Epidermal melanocyte (primary cell): ENCODE measurements around the gene PDE4B.

Experiments used
- DNase-seq: peaks from one replicate; pipeline ENCODE4 v3.0.0; 2011; ENCODE audit warnings: low spot score; ENCODE audit not compliant: insufficient read length

Gene PDE4B

DNA sequence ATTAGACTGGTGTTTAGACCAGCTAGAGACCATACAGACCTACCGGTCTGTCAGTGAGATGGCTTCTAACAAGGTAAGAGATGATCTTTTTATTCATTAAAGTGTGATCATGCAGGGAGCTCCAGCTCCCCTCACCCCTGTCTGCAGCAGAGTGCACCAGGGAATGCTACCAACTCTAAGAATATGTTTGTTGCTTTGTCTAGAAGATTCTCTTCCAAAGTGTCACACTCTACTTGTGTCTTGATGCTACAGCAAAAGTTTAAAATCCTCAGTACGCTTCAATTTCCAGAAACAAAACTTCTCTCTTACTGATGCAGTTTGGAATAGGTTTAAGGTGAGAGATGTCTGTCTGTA, 539.8 kb downstream of the PDE4B start:
- no peak for DNase-seq

DNA sequence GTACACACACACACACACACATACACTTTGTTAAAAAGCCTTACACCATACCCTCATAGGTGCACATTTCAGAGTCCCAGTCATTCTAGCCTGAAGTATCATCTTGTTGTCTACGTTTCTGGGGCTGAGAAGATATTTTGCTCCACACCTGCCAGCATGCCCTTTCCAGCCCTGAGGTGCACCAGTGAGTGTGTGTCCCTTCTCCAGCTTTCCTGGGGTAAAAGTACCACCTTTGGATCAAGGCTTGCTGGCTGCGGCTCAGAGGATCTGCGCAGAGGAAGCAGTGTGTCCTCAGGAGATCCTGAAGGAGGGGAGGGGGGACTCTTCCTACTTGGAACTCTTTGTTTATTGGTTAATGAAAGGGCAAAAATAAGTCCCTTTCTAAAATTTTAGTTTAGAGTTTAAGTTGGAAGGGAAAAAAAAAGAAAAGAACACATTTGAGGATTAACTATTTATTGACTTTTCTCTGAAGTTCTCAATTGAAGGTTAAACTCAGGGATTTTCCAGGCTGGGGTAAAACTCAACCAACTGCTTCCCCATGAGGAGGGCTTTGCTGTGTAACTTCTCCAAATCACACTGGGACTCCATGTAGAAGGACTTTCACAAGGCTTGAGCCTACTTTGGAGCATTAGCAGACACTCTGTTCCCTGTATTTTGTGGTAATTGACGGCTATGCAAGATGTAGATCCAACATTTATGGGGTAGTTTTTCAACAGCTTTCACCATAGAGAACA, 540.9 kb downstream of the PDE4B start:
- no peak for DNase-seq

DNA sequence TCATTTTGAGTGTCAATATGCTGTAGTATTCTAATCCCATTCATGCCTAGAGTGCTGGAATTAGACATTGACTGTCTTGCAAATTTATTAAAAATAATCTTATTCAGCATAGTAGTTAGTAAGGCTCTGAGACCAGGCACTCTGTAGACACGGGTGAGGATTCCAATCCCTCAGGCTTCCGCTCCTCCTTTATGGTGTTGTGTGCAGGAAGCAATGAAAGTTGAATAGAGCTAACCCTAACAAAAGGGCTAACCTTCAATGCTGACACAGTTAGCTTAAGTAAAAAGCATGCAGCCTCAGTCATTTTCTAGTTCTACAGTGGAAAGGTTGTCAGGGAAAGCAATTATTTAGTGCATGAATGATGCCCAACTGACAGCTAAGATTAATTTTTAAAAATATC, 541.6 kb downstream of the PDE4B start:
- no peak for DNase-seq

GRCh38 chr1:66335125-66335524, 542.4 kb downstream of the PDE4B start:
- no peak for DNase-seq

GRCh38 chr1:66335859-66336640, 543.4 kb downstream of the PDE4B start:
- DNase-seq, result no peak

DNA sequence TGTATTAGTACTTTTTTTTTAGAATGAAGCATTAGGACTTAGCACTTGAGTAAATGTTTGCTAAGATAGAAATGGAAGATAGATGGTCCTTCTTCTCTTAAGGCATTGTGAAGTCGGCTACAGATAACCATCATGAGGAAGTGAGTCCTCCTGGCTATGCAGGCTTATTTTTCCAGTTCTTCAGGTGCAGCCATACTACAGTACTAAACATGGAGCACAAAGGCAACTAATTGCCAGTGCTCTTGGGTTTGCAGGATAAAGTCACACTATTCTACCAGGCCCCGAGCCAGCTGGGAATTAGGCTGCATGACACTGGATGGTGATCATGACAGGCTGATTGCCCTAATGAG, 543.9 kb downstream of the PDE4B start:
- DNase-seq, result no peak

DNA sequence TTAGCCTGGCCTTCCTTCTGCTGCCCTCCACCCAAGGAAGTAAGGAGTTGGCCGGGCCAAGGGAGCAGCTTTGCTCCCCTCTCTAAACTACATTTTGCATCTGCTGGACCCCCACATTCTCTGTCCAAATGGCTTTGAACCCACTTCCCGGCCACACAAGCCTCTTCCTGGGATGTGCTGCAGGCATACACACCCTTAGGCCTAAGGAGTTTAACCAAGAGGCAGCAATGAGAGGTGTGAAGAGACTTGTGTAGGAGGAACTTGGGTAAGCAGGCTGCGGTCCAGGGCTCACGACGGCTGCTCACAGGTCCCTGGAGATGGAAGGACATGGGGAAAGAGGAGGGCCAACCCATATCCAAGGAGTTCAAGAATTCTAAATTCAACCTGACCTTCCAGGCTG, 544.6 kb downstream of the PDE4B start:
- no peak for DNase-seq

- DNase-seq, result no peak
Measured at GRCh38 chr1:66339944-66340343, 547.2 kb downstream of the PDE4B start.

GRCh38 chr1:66341446-66342089, 548.9 kb downstream of the PDE4B start:
- DNase-seq, result no peak

DNA sequence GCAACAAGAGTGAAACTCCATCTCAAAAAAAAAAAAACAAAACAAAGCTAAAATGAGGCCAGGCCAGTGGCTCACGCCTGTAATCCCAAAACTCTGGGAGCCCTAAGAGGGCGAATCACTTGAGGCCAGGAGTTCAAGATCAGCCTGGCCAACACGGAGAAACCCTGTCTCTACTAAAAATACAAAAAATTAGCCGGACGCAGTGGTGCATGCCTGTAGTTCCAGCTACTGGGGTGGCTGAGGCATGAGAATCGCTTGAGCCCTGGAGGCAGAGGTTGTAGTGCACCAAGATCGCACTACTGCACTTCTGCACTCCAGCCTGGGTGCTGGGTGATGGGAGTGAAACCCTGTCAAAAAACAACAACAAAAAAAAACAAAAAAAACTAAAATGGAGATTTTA, 550.0 kb downstream of the PDE4B start:
- no peak for DNase-seq

- DNase-seq, result no peak
Measured at GRCh38 chr1:66343569-66344325, 551.1 kb downstream of the PDE4B start.

DNA sequence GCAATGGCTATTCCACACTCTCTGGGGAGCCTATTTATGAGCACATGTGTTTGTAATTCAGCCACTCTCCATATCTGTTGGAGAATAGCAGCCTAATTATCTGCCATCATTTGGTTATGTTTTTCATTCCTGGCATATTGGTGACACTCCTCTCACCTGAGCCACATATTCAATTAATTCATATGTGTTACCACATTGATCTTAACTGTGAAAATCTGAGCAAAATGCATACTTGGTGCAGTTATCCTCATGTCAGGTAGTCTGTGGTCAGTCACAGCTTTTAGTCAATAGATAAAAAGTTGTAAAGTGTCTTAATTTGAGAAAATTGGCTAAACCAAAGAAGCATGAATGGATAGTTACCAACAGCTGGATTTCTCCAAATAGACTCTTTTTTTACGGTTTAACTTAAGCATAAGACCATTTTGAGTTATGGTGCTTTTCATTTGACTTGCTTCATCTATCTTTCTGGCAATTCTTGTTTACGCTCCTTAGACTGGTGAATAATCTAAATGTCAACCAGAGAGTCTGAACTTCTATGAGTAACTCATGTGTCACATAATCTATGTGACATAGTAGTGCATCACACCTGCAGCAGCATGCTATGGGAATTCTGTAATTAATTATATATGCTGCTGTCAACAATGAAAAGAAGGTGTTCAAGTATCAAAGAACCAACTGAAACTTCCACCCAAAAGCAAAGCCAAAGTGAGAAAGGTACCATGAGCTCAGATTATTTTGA, 553.5 kb downstream of the PDE4B start:
- no peak for DNase-seq

GRCh38 chr1:66346873-66347272, 554.2 kb downstream of the PDE4B start:
- no peak for DNase-seq

- DNase-seq, result no peak
Measured at GRCh38 chr1:66348776-66349175, 556.1 kb downstream of the PDE4B start.

DNA sequence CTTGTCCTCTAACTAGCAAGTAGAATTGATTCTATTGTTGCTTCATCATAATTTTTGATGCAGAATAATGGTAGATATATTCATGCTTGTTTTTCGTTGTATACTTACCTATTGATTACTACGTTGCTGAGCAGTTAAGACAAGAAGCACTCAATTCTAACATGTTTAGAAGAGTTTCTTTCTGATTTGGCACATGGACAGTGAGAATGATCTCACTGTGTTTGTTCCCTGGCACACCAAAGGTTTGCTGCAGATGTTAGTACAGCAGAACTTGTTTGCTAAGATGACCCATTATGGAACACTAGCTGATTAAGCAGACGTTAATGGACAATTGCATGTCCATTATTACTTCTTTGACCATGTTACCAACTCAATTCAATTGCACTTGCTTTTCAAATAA, 556.5 kb downstream of the PDE4B start:
- no peak for DNase-seq

- no peak for DNase-seq
Measured at GRCh38 chr1:66350001-66350547, 557.4 kb downstream of the PDE4B start.

- DNase-seq, result no peak
Measured at GRCh38 chr1:66351478-66351877, 558.8 kb downstream of the PDE4B start.

GRCh38 chr1:66351913-66352312, 559.2 kb downstream of the PDE4B start:
- DNase-seq, result no peak

- DNase-seq, result no peak
Measured at GRCh38 chr1:66352792-66353191, 560.1 kb downstream of the PDE4B start.

GRCh38 chr1:66353257-66353656, 560.6 kb downstream of the PDE4B start:
- no peak for DNase-seq
